Germinal center (tissue), 1 donor: ENCODE results near the gene TELO2.

Source experiments
- DNase-seq: peaks from one replicate; pipeline ENCODE4 v3.0.0; 2012; ENCODE audit warnings: mixed read lengths, low spot score

Gene TELO2

DNA sequence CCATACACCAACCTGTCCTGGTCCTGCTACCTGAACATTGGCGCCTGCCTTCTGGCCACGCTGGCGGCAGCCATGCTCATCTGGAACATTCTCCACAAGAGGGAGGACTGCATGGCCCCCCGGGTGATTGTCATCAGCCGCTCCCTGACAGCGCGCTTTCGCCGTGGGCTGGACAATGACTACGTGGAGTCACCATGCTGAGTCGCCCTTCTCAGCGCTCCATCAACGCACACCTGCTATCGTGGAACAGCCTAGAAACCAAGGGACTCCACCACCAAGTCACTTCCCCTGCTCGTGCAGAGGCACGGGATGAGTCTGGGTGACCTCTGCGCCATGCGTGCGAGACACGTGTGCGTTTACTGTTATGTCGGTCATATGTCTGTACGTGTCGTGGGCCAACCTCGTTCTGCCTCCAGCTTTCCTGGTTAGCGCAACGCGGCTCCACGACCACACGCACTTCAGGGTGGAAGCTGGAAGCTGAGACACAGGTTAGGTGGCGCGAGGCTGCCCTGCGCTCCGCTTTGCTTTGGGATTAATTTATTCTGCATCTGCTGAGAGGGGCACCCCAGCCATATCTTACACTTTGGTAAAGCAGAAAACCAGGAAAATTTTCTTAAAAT lies 61.8 kb downstream of the TELO2 start:
- no peak for DNase-seq

DNA sequence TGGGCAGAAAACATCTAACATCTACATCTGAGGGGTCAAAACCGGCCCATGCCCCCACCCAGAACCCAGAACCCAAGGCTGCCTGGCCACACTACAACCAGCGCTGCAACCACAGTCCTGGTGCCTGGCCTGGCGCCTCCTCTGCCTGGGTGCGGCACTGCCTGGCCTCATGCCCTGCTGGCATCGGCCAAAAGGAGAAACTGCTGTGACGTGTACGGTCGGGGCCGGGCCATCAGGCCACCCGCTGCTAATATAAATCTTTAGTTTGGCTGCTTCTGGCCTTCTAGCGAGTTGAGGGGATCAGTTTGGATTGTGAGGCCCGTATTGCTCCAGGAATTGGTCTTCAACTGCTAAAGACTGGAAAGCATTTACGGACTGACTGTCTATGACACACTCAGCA lies 63.1 kb downstream of the TELO2 start:
- no peak for DNase-seq

DNA sequence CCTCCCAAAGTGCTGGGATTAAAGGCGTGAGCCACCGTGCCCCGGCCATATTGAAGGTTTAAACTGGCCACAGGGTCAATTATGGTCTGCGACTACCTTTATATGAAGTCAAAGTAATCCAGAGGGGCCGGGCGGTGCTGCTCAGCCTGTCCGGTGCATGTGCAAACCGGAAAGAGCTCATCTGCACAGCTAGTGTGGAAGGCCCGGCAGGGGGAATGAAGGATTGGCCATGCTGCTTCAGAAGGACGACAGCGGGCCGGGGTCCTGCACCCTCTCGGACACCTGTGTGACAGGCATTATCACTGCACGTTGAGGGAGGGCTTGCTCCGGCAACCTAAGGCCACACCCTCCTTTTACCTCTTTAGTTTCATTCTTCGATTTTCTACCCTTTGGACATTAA lies 63.9 kb downstream of the TELO2 start:
- no peak for DNase-seq

DNA sequence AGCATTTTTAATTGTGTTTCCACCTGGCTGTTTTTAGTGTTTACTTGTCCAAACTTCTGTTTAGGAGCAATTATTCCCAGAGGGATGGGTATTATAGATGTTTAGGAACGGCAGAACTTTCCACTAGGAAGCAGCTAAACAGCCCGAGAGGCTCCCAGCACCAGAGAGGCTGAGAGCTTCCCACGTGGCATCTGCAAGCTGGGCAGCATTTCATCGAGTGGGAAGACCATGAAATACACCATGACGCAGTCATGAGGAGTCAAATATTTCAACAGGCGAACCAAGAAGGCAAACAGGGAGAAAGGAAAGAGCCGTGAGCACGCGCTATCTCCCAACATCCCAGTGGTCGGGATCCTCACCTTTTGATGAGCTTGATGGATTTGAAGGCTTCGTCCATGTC lies 64.4 kb downstream of the TELO2 start:
- no peak for DNase-seq

DNA sequence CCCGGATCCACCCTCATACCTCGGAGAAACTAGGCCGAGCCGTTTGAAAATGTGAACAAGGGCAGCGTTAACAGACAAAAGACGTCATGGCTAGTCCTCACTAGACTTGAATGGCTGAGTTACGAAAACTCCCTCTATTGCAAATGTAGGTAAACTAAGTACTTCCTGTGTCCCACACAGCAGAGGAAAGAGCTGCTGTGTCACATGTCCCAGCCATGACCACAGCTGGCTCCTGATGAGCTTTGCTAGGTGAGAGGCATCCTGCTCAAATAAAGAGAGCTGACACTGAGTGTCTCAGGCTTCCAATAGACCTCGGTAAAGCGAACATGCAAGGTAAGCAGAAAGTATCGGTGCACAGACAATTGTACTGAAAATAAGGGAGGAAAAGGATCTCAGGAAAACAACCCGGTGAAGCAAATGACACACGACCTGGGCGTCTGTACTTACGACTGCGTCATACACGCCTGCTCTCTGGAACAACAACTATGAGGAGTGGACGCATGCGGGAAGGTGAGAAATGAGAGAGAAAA lies 66.4 kb downstream of the TELO2 start:
- DNase-seq: no peak
